Endothelial cell of umbilical vein (primary cell): ENCODE measurements around the gene SLC28A1.
A peak's percentile ranks its signal among the peaks of the same experiment; 100 is the strongest.
"Not testable (repeated sequence)": the region's sequence is repeated elsewhere in the genome, so short reads cannot be mapped to it uniquely, and the experiment has no call there.

Experiments used
- EZH2 ChIP-seq: IDR thresholded peaks from 2 replicates; pipeline ENCODE4 v1.6.1; 2012; ENCODE audit warnings: borderline replicate concordance, low read depth, mild to moderate bottlenecking, moderate library complexity, low read length, inconsistent platforms; ENCODE audit not compliant: severe bottlenecking
- GATA2 ChIP-seq: IDR thresholded peaks from 2 replicates; pipeline ENCODE4 v1.7.0; 2011; ENCODE audit warnings: low read depth, mild to moderate bottlenecking, moderate library complexity, mixed read lengths, low read length; ENCODE audit not compliant: insufficient read length, insufficient read depth
- JUN ChIP-seq: IDR thresholded peaks from 2 replicates; pipeline ENCODE4 v1.6.1; 2011; ENCODE audit warnings: borderline replicate concordance, low read depth; ENCODE audit not compliant: insufficient read length, insufficient read depth
- MYC ChIP-seq: IDR thresholded peaks from one replicate; pipeline ENCODE4 v1.6.1; 2011; ENCODE audit warnings: mild to moderate bottlenecking, low read depth, low read length
- POLR2AphosphoS5 ChIP-seq: IDR thresholded peaks from 2 replicates; pipeline ENCODE4 v1.6.1; 2012; ENCODE audit warnings: low read depth, mild to moderate bottlenecking, control low read depth, low read length, moderate library complexity; ENCODE audit not compliant: insufficient read depth
- TF ChIP-seq, protein P1 (sequence below): IDR thresholded peaks from 2 replicates; pipeline ENCODE4 v1.6.1; 2011; ENCODE audit not compliant: insufficient read depth, insufficient read length
- TF ChIP-seq, protein P2 (sequence below), 2 donors: IDR thresholded peaks; 1 replicate in 1 of 2; 2 replicates in 1 of 2; pipeline ENCODE4 v1.5.1; 2011; ENCODE audit warnings: low read length in 2 of 2, mild to moderate bottlenecking in 2 of 2, moderate library complexity in 2 of 2, control low read depth in 1 of 2, inconsistent platforms in 1 of 2, low read depth in 1 of 2; ENCODE audit not compliant: insufficient read depth in 1 of 2; ENCODE audit errors: extremely low read depth in 1 of 2

DNA sequence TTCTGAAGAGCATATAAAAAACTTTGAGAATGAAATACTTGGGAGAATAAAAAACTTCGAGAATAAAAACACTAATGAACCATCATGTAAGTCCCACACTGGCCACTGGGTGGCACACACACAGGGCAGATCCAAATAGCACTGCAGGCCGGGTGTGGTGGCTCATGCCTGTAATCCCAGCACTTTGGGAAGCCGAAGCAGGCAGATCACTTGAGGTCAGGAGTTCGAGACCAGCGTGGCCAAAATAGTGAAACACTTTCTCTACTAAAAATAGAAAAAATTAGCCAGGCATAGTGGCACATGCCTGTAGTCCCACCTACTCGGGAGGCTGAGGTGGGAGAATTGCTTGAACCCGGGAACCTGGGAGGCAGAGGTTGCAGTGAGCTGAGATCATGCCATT, 38.8 kb upstream of the SLC28A1 start:
- TF ChIP-seq, protein P1, sequence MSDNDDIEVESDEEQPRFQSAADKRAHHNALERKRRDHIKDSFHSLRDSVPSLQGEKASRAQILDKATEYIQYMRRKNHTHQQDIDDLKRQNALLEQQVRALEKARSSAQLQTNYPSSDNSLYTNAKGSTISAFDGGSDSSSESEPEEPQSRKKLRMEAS: not testable (repeated sequence)
- TF ChIP-seq, protein P2, sequence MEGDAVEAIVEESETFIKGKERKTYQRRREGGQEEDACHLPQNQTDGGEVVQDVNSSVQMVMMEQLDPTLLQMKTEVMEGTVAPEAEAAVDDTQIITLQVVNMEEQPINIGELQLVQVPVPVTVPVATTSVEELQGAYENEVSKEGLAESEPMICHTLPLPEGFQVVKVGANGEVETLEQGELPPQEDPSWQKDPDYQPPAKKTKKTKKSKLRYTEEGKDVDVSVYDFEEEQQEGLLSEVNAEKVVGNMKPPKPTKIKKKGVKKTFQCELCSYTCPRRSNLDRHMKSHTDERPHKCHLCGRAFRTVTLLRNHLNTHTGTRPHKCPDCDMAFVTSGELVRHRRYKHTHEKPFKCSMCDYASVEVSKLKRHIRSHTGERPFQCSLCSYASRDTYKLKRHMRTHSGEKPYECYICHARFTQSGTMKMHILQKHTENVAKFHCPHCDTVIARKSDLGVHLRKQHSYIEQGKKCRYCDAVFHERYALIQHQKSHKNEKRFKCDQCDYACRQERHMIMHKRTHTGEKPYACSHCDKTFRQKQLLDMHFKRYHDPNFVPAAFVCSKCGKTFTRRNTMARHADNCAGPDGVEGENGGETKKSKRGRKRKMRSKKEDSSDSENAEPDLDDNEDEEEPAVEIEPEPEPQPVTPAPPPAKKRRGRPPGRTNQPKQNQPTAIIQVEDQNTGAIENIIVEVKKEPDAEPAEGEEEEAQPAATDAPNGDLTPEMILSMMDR (IDR thresholded peaks at IDR 0.05; ENCODE audit: extremely low read depth in 1 of 2, insufficient read depth in 1 of 2, low read depth in 1 of 2, low read length in 2 of 2): peak; percentile 56 to 57
- not testable (repeated sequence) for TF ChIP-seq EZH2, JUN, MYC, GATA2, POLR2AphosphoS5
